Activated naive CD4-positive, alpha-beta T cell treated with Interleukin-2 at 50 U/mL for 16 hours (primary cell): ENCODE data around the gene AP5B1.

ENCODE experiments used
- DNase-seq: peaks from one replicate; pipeline ENCODE4 v3.0.0-alpha.2; 2020

AP5B1 gene

GRCh38 chr11:65801153-65801987 lies 20.6 kb upstream of the AP5B1 start:
- DNase-seq = no peak

DNA sequence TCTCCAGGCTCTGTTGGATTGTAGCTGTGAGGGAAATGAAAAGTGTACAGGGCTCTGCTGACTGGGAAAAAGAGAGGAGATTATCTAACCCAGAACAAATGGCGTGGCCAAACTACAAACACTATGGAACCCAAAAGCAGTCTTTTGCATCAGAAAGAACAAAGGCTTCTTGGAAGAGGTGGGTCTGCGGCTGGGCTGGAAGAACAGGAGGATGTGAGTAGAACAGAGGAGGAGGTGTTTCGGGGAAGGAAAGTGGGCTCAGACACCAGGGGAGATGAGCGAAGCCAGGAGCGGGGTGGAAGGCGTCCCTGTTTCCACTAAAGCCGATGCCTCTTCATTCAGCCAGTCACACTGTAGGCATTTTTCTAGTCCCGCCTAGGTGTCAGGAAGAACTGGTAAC lies 18.1 kb upstream of the AP5B1 start:
- no peak for DNase-seq

DNA sequence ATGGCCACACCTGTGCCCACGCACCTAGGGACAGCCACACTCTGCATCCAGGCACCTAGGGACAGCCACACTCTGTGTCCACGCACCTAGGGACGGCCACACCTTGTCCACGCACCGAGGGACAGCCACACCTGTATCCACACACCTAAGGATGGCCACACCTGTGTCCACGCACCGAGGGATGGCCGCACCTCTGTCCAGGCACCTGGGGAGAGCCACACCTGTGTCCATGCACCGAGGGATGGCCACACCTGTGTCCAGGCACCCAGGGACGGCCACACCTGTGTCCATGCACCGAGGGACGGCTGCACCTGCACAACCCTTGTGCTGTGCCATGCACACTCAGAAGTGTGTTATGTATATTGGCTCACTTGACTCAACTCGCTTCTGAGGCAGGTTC lies 16.9 kb upstream of the AP5B1 start:
- DNase-seq = no peak

DNA sequence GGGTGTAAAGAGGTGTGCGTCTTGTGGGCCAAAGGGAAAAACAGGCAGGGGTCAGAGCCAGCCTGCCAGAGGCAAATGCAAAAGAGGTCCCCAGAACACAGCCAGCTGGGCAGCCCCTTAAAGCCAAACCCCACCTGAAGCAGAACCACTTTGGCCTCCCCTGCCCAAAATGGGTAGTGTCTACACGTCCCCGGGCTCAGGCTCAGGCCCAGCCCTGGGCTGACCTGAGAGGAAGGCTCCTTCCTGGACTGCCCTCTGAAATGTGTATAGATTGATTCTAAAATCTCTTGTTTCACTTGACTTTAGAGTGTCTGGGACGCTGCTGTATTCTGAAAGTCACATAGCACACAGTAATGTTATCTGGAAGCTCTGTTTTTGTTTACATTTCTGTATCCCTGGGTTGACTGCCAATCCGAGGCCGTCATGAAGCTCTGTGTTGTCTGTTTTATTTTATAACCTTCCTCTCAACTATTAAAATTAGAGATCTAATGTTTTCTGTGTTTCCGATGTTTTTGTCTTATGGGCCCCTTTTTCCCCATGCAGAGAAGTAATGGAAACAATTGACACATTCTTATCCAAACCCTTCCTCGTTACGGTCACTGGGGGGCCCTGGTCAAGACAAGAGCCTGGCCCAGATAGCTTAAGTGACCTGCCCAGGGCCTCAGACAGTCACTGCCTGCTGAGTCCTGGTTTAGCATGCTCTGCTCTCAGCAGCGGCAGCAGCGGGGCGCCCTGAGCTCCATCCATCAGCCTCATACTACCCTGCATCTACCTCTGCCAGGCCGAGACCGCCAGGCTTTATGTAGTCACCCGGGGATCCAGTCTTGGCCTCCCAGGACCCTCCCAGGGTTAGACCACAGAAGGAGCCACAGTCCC lies 16.2 kb upstream of the AP5B1 start:
- DNase-seq = no peak

DNA sequence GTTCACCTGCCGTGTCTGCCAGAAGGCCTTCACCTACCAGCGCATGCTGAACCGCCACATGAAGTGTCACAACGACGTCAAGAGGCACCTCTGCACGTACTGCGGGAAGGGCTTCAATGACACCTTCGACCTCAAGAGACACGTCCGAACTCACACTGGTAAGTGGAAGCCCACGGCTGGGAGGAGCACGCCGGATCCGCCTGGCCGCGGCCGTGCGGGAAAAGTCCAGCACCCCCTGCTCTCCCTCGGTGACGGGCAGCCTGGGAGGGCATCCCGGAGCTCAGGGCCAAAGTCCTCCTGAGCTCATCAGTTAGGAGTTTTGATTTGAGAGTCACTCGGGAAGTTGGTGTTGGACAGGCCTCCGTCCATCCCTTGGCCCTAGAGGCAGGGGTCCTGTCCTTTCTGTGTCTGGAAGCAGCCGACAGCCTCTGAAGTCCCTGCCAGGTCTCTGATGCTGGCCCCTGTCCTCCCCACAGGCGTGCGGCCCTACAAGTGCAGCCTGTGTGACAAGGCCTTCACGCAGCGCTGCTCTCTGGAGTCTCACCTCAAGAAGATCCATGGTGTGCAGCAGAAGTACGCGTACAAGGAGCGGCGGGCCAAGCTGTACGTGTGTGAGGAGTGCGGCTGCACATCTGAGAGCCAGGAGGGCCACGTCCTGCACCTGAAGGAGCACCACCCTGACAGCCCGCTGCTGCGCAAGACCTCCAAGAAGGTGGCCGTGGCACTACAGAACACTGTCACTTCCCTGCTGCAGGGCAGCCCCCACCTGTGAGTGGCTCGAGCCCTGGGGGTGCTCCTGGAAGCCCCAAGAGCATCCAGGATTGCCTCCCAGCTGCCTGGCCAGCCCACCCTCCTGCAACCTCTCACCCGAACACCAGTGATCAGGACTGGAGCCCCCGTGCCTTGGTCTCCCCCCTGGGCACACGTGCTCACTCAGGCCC lies 14.1 kb upstream of the AP5B1 start:
- DNase-seq = no peak

GRCh38 chr11:65793625-65794400 lies 13.0 kb upstream of the AP5B1 start:
- DNase-seq = no peak

DNA sequence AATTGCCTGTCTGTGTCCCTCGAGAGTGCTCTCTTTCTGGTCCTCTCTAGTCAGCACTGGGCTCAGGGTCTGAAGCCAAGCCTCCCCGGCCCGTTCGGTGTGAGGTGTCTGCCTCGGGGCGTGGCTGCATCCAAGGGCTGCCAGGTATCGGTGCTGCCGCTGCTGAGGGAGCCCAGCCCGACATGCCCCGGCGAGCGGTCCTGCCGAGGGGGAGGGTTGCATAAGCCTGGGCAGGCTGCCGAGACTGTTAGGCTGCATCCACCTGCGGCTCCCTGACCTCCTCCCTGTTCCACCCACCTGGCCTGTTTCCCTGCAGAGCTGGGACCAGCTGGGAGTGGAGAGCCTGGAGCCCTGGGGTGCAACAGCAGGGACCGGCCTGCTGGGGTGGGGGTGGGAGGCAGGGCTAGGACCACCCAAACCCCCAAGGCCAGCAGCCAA lies 12.4 kb upstream of the AP5B1 start:
- DNase-seq = no peak

DNA sequence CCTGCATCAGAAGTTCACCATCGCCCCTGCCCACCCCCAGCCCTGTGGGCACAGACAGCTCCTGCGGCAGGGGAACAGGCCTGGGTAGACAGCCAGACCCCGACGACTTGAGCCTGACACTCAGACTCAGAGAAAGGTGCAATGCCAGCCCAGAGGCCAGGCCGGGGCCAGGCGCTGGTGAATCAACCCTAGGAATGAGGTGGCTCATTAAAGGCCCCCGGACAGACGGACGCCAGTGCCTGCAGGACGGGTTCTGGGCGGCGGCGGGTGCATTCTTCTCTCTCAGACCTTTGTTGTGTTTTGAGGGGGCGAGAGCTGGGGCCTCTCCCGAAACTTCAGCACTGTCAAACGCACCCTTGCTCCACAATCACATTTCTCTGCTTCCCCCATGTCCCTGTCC lies 11.7 kb upstream of the AP5B1 start:
- no peak for DNase-seq

GRCh38 chr11:65791719-65792213 lies 11.0 kb upstream of the AP5B1 start:
- peak; percentile 61 for DNase-seq

DNA sequence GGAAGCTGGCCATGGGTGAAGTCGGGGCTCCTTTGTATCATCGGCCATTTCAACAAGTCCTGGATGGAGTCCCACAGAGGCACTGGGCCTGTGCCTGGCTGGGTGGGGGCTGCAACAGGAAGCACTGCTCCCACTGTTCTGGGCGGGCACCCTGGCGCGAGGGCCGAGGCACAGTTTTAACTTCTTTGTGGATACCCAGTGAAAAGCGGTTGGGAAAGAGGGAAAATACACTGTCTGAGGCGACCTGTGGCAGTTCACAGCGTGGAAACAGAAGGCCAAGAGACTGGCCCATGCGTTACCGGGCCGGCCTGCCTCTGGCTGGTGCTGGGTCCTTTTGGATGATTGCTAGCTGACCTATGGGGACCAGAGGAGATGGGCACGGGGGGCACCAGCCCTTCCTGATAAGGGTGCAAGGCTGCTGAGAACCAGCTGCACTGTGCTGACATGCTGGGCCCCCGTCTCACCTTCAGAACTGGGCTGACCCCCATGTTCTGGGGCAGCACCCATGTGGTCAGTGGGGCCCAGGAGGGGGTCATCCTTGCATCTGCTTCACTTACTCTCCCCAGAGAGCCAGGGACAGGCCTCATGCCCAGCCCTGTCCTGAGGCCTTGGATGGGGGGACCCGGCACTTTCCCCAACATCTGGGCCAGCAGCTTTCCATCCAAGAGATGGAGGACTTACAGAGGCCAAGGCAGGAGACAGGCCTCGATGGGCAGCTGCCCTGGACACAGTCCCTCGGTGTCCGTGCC lies 10.3 kb upstream of the AP5B1 start:
- no peak for DNase-seq

DNA sequence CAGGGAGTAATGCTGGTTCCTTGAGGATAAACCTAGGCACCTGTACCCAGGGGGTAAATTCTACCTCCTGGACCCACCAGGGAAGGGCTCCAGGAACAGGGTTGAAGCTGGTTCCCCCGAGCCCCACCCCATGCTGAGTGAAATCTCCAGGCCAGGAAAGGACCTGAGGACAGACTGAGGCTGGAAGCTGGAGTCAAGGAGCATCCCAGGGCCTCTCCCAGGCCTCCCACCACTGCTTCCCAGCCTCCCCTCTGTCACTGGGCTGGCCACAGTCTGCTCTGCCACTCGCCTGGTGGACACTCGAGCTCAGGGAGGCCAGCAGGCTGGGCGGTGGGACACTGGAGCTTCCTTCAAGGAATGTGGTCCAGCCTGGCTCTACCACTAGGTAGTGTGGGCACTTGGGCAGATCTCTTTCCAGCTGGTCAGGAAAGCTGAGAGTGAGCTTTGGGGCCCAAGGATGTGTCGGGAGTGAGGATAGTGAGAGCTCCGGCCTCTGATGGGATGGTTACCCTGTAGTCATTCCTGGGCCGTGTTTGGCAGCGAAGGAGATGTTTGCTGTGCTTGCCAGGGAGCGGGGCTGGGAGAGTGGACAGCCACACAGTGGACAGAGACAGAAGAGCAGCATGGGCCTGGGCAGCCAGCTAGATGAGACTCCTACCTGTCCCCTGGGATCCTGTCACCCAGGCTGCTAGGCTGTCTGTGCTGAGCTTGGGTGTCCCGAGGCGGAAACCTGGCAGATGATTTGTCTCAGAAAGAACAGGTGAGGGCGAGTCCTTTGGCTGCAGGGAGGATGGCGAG lies 9.5 kb upstream of the AP5B1 start:
- no peak for DNase-seq

DNA sequence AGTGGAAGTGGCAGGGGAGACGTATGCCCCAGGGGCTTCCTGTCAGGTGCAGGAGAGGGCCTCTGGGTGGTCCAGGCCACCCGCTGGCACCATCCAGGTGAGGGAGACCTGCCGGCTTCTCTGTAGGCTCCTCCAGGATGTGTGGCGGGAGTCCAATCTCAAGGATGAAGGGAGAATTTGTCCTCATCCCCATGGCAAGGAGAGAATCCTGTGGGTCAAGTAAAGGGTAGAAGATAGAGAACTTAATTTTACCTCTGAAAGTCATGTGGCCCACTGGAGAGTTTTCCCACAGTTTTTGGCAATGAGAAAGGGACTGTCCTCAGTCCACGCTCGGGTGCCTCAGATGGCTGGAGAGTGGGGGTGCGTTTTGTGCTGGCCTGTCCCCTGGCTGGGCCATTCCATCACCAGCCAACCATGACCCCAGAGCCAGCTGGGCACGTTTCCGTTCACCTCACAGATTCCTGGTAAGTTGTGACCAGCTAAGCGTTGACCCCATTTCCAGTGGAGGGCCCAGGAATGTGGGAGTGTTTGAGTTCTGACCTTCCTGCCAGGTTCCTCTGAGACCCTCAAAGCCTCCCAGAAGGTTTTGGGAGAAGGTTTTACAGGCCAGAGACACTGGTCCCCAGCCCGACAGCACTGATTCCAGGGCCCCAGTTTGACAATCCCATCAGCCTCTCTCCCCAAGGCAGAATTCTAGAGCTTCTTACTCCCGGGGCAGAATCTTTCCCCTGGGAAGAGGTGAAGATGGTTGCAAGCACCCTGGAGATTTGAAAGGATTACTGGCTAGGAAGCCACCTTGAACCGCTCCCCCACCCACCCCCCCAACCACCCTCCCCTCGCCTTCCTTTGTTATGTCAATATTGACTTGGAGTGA lies 8.7 kb upstream of the AP5B1 start:
- no peak for DNase-seq

DNA sequence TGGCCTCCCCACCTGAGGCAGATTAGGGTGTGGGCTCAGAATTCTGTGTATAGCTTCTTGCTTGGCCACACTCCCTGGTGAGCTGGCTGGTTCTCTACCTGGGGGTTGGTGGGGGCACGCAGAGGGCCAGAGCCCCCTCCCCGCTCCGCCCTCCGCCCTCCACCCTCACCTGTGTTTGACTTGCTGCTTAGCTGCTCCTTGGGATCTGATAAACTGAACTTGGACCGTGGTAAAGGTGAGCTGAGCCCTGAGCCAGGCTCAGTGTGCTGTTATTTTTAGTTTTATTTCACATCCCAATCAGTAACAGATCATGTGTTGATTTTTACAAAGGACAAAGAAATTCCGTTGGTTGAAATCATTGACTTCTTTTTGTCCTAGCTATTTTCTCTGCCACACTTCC lies 8.0 kb upstream of the AP5B1 start:
- DNase-seq = no peak

GRCh38 chr11:65787649-65788622 lies 7.2 kb upstream of the AP5B1 start:
- no peak for DNase-seq

- no peak for DNase-seq
Observed at GRCh38 chr11:65786786-65787636, 6.2 kb upstream of the AP5B1 start, which contains the start of gene OVOL1. TSS of gene OVOL1 (plus strand) at chr11:65787063. CDS start at chr11:65787374, 311 bp downstream.

DNA sequence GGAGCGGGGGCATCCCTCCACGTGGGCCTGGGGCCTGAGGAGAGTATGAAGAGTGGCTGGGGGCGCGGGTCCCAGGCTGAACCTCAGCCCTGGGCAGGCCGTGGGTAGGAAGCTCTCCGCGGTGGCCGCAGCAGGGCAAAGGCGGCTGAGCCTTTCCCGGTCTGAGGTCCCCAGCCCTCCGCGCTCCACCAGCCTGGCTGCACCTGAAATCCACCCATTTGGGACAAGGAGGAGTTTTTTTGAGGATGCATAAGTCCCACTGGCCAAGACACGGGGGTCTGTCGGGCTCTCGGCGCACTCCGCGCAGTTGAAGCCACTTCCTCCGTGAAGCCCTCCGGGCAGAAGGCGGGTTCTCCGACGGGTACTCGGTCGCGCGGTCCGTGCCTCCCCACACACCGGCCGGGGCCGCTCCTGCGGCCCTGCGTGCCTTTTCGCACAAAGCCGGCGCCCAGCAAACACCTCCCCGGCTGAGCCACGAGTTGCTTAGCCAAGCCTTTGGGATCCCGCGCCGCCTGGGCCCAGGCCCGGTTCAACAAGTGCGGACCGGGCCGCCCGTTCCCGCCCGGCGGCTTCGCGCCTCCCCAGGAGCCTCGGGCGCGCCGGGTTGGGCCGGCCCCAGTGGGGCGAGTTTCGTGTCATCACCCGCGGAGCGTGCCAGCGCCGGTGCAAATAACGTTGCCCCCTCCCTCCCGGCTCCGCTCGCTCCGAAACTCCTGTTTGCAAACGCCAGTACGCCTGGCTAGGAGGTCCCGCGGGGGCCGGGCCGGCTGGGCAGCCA lies 5.4 kb upstream of the AP5B1 start:
- peak; percentile 34 for DNase-seq
